H1 (cell line): ENCODE measurements around the gene HOXA11. TPM values are rescaled to one million over a fixed set of nuclear protein-coding genes. Genes with fewer than 3 reads are reported as not detected.

Experiments
- CTCF ChIA-PET: fragments of 300-600 bp; sonication (Branson Sonifier 250); formaldehyde crosslinking; loops from one replicate; lab custom pipeline; 2021; ENCODE audit not compliant: partially characterized antibody; lab: Charles Lee
- POLR2A ChIA-PET: fragments of 300-600 bp; sonication (Branson Sonifier 250); formaldehyde crosslinking; loops from one replicate; lab custom pipeline; 2021; ENCODE audit warnings: inconsistent platforms; ENCODE audit not compliant: partially characterized antibody; lab: Charles Lee
- DNase-seq, 2 experiments: peaks; one replicate each; pipeline versions ENCODE4 v3.0.0 to v3.0.0-alpha.2; 2010 to 2022; ENCODE audit warnings: low spot score in 2 of 2, low read depth in 1 of 2, mixed read lengths in 1 of 2
- FAIRE-seq: peaks from 2 replicates; lab custom pipeline; 2011; peaks lifted over from hg19 to GRCh38; lab: Jason Lieb, UNC
- H2AFZ ChIP-seq: 2 replicates; pipeline ENCODE4 v1.8.1; 2012; ENCODE audit warnings: low read length, inconsistent platforms
- H2AK5ac ChIP-seq: 2 replicates; pipeline ENCODE4 v1.6.1; 2013; ENCODE audit warnings: low read depth, low read length
- H2BK120ac ChIP-seq: replicated peaks from 2 replicates; pipeline ENCODE3; 2013; ENCODE audit warnings: low read depth, low read length, inconsistent platforms
- H2BK12ac ChIP-seq: 2 replicates; pipeline ENCODE4 v1.6.1; 2013; ENCODE audit warnings: low read depth, low read length
- H2BK15ac ChIP-seq: 2 replicates; pipeline ENCODE4 v1.6.1; 2013; ENCODE audit warnings: low read length
- H2BK20ac ChIP-seq: 2 replicates; pipeline ENCODE4 v1.6.1; 2013; ENCODE audit warnings: low read length
- H2BK5ac ChIP-seq: 2 replicates; pipeline ENCODE4 v1.6.1; 2013; ENCODE audit warnings: low read depth, low read length
- H3K14ac ChIP-seq: 2 replicates; pipeline ENCODE4 v1.6.1; 2013; ENCODE audit warnings: inconsistent platforms; ENCODE audit not compliant: insufficient read length
- H3K18ac ChIP-seq: 2 replicates; pipeline ENCODE4 v1.6.1; 2013; ENCODE audit warnings: low read length; ENCODE audit errors: extremely low read depth
- H3K23ac ChIP-seq: 2 replicates; pipeline ENCODE4 v1.6.1; 2013; ENCODE audit warnings: inconsistent platforms; ENCODE audit not compliant: insufficient read length
- H3K23me2 ChIP-seq: 2 replicates; pipeline ENCODE4 v1.6.1; 2013; ENCODE audit warnings: low read depth, low read length
- H3K27ac ChIP-seq: 2 replicates; pipeline ENCODE4 v1.6.1; 2011; ENCODE audit warnings: low read depth, low read length, inconsistent platforms
- H3K27me3 ChIP-seq, 4 experiments: replicated peaks in 1 of 4; 1 replicate in 1 of 4; 2 replicates in 3 of 4; pipeline versions ENCODE4 v1.6.1 to v1.8.1; 2011 to 2013; ENCODE audit warnings: low read length in 3 of 4, mild to moderate bottlenecking in 3 of 4, inconsistent platforms in 2 of 4, mixed read lengths in 2 of 4, moderate library complexity in 1 of 4; ENCODE audit not compliant: control insufficient read depth in 3 of 4, insufficient read depth in 3 of 4; ENCODE audit errors: extremely low read depth in 1 of 4
- H3K36me3 ChIP-seq, 4 experiments: 2 replicates each; pipeline versions ENCODE4 v1.6.1 to v1.8.1; 2011 to 2013; ENCODE audit warnings: mild to moderate bottlenecking in 4 of 4, low read length in 3 of 4, moderate library complexity in 2 of 4, control low read depth in 1 of 4, inconsistent platforms in 1 of 4; ENCODE audit not compliant: insufficient read depth in 4 of 4, control insufficient read depth in 2 of 4
- H3K4ac ChIP-seq: replicated peaks from 2 replicates; pipeline ENCODE3; 2013; ENCODE audit warnings: low read length, low read depth, mixed read lengths, inconsistent platforms; ENCODE audit not compliant: insufficient read length
- H3K4me1 ChIP-seq, 4 experiments: replicated peaks in 1 of 4; 1 replicate in 1 of 4; 2 replicates in 3 of 4; pipeline versions ENCODE4 v1.6.1 to v1.8.1; 2011 to 2013; ENCODE audit warnings: low read length in 3 of 4, inconsistent platforms in 2 of 4, mixed read lengths in 1 of 4; ENCODE audit not compliant: insufficient read depth in 4 of 4, control insufficient read depth in 3 of 4
- H3K4me2 ChIP-seq, 2 experiments: 2 replicates each; pipeline versions ENCODE4 v1.6.1 to v1.8.1; 2011 to 2013; ENCODE audit warnings: low read depth in 2 of 2, low read length in 2 of 2, control low read depth in 1 of 2, inconsistent platforms in 1 of 2, mild to moderate bottlenecking in 1 of 2; ENCODE audit not compliant: insufficient read depth in 1 of 2
- H3K4me3 ChIP-seq, 4 experiments: fragments of 200-600, 300-600 bp in 1 of 4; sonication (generic), shearing (Covaris generic), sonication (Bioruptor Twin) in 1 of 4; 2 replicates each; pipeline versions ENCODE4 v1.5.1 to v1.8.1; 2011 to 2016; ENCODE audit warnings: low read length in 4 of 4, low read depth in 3 of 4, control low read depth in 2 of 4, inconsistent platforms in 2 of 4, mild to moderate bottlenecking in 2 of 4, mixed read lengths in 1 of 4, moderate library complexity in 1 of 4; ENCODE audit not compliant: insufficient read depth in 2 of 4; ENCODE audit errors: extremely low read depth in 1 of 4
- H3K56ac ChIP-seq: replicated peaks from 2 replicates; pipeline ENCODE3; 2013; ENCODE audit warnings: low read depth, mild to moderate bottlenecking, mixed read lengths, low read length, inconsistent platforms; ENCODE audit not compliant: insufficient read length
- H3K79me1 ChIP-seq: 2 replicates; pipeline ENCODE4 v1.6.1; 2013; ENCODE audit warnings: low read depth, low read length, control low read depth
- H3K79me2 ChIP-seq, 2 experiments: 2 replicates each; pipeline versions ENCODE4 v1.6.1 to v1.8.1; 2012 to 2013; ENCODE audit warnings: low read length in 2 of 2, mild to moderate bottlenecking in 2 of 2, inconsistent platforms in 1 of 2; ENCODE audit not compliant: insufficient read depth in 2 of 2, control insufficient read depth in 1 of 2
- H3K9ac ChIP-seq, 4 experiments: replicated peaks in 1 of 4; 1 replicate in 1 of 4; 2 replicates in 3 of 4; pipeline versions ENCODE4 v1.6.1 to v1.8.1; 2011 to 2013; ENCODE audit warnings: low read depth in 3 of 4, low read length in 3 of 4, control low read depth in 2 of 4, mild to moderate bottlenecking in 2 of 4, moderate library complexity in 2 of 4, inconsistent platforms in 1 of 4; ENCODE audit errors: extremely low read depth in 1 of 4
- H3K9me3 ChIP-seq, 2 experiments: 2 replicates each; pipeline versions ENCODE4 v1.6.1 to v1.8.1; 2012 to 2013; ENCODE audit warnings: mild to moderate bottlenecking in 2 of 2, moderate library complexity in 2 of 2, control low read depth in 1 of 2, inconsistent platforms in 1 of 2, low read depth in 1 of 2, low read length in 1 of 2, mixed read lengths in 1 of 2; ENCODE audit not compliant: insufficient read depth in 2 of 2
- H4K20me1 ChIP-seq, 2 experiments: replicated peaks in 1 of 2; 2 replicates each; pipeline versions ENCODE3 to v1.8.1; 2011 to 2013; ENCODE audit warnings: inconsistent platforms in 2 of 2, low read length in 2 of 2, mild to moderate bottlenecking in 1 of 2; ENCODE audit not compliant: insufficient read depth in 2 of 2, control insufficient read depth in 1 of 2
- H4K5ac ChIP-seq: 2 replicates; pipeline ENCODE4 v1.6.1; 2013; ENCODE audit warnings: low read length, low read depth, mixed read lengths, inconsistent platforms; ENCODE audit not compliant: insufficient read length
- H4K8ac ChIP-seq: 2 replicates; pipeline ENCODE4 v1.8.0; 2013; ENCODE audit warnings: mild to moderate bottlenecking, moderate library complexity, low read length, inconsistent platforms; ENCODE audit not compliant: insufficient read depth; ENCODE audit errors: extremely low read depth
- H4K91ac ChIP-seq: replicated peaks from 2 replicates; pipeline ENCODE3; 2013; ENCODE audit warnings: low read length, mixed read lengths, inconsistent platforms; ENCODE audit not compliant: insufficient read length
- BRCA1 ChIP-seq: IDR thresholded peaks from 2 replicates; pipeline ENCODE4 v1.6.1; 2012; ENCODE audit warnings: low read depth, low read length, improper control_type of control experiment
- CTBP2 ChIP-seq: IDR thresholded peaks from 2 replicates; pipeline ENCODE4 v1.7.0; 2011; ENCODE audit warnings: borderline replicate concordance, mild to moderate bottlenecking, moderate library complexity, mixed read lengths, low read length; ENCODE audit not compliant: insufficient read depth, insufficient read length
- EZH2 ChIP-seq: fragments of 200-600 bp; sonication (generic); IDR thresholded peaks from 2 replicates; pipeline ENCODE4 v1.7.1; 2012; ENCODE audit warnings: low read depth, mild to moderate bottlenecking, moderate library complexity, low read length, inconsistent platforms; ENCODE audit not compliant: severe bottlenecking
- RAD21 ChIP-seq, 2 experiments: IDR thresholded peaks in 1 of 2; conservative IDR thresholded peaks in 1 of 2; 2 replicates each; pipeline ENCODE4 v1.6.1; 2011; ENCODE audit warnings: low read depth in 2 of 2, low read length in 2 of 2, improper control_type of control experiment in 1 of 2, inconsistent platforms in 1 of 2, mild to moderate bottlenecking in 1 of 2, moderate library complexity in 1 of 2
- RNF2 ChIP-seq: fragments of 200-900, 300-1000 bp; sonication (generic); IDR thresholded peaks from 2 replicates; pipeline ENCODE4 v1.7.1; 2016; ENCODE audit warnings: borderline replicate concordance, low read depth, mild to moderate bottlenecking, antibody characterized with exemption, low read length; ENCODE audit not compliant: poor library complexity, severe bottlenecking; ENCODE audit errors: missing control alignments
- SUZ12 ChIP-seq: fragments of 200-600 bp; sonication (generic); IDR thresholded peaks from 2 replicates; pipeline ENCODE4 v1.6.1; 2012; ENCODE audit warnings: mild to moderate bottlenecking, inconsistent platforms, low read length, moderate library complexity, mixed read lengths
- WGBS, 2 experiments: shearing (Covaris generic) in 1 of 2; methylation state at CpG; one replicate each; pipeline versions ENCODE4 v1.1.6 to v1.1.7; 2013 to 2015; ENCODE audit warnings: low lambda C conversion rate in 2 of 2, mixed read lengths in 2 of 2, inconsistent platforms in 1 of 2, low coverage in 1 of 2, missing lambda C conversion rate in 1 of 2; ENCODE audit not compliant: insufficient replicate concordance in 2 of 2, insufficient coverage in 1 of 2, insufficient read length in 1 of 2; ENCODE audit errors: extremely low coverage in 1 of 2, missing lambda C conversion rate in 1 of 2; 5-methylcytosine and 5-hydroxymethylcytosine counted together
- polyA plus RNA-seq, 7 experiments: library from polyadenylated mRNA; depleted of rRNA in 3 of 7; stranded (reverse) in 5 of 7; unstranded in 2 of 7; fragments of >200 nt in 5 of 7; fragments of 200-250 nt in 2 of 7; gene quantifications; 1 replicate in 5 of 7; 2 replicates in 1 of 7; 4 replicates in 1 of 7; pipeline versions ENCODE4 v1.2.1 to v1.2.3, GENCODE V29; 2011 to 2013; ENCODE audit warnings: missing spikeins in 2 of 7, mixed read lengths in 2 of 7
- total RNA-seq: library from RNA; stranded (reverse); fragmentation: NEBNext Ultra II Directional; extraction: Animal tissue kit (Norgen Biotek cat#: 25700); gene quantifications from 2 replicates; pipeline ENCODE4 v1.2.1, GENCODE V29; 2021
- TF ChIP-seq, protein P1 (sequence below), 3 experiments: IDR thresholded peaks; 1 replicate in 2 of 3; 2 replicates in 1 of 3; pipeline versions ENCODE4 v1.5.1 to v1.6.1; 2011; ENCODE audit warnings: low read length in 3 of 3, mild to moderate bottlenecking in 3 of 3, inconsistent platforms in 2 of 3, low read depth in 1 of 3, moderate library complexity in 1 of 3; ENCODE audit not compliant: insufficient read depth in 1 of 3; ENCODE audit errors: control extremely low read depth in 1 of 3

HOXA11 gene
- total and polyA plus RNA-seq, 2 of the 8 experiments (the other 6 are each of a cell fraction or from before 2014, with no cell fraction given): not detected

GRCh38 chr7:27141923-27142579 lies 43.0 kb downstream of the HOXA11 start:
- Histone ChIP-seq H2BK5ac (no peak overlapping the region), H2AK5ac (no peak overlapping the region), H3K23ac (no peak overlapping the region), H2BK15ac (no peak overlapping the region), H4K5ac (no peak overlapping the region), H3K18ac (no peak overlapping the region), H3K27ac (no peak overlapping the region), H3K23me2 (peaks cover 9% of the 10 kb centered on the region), H2BK120ac (no peak overlapping the region), H3K56ac (no peak overlapping the region), H3K4me2 (peak overlapping the region; percentile 70; a peak in 2 of 4 replicates), H4K91ac (no peak overlapping the region), H3K9me3 (peaks cover 0 to 3% of the 10 kb centered on the region in 2 experiments; a peak in 1 of 4 replicates), H3K4me3 (peak overlapping the region in 1 of 4 experiments; percentile 59; a peak in 2 of 8 replicates), H3K79me2 (no peaks in the 10 kb centered on the region), H3K9ac (no peak overlapping the region), H3K4ac (no peak overlapping the region), H4K20me1 (peaks cover 19 to 25% of the 10 kb centered on the region in 2 experiments)
- POLR2A ChIA-PET: no interaction called here
- no peak for FAIRE-seq
- TF ChIP-seq CTBP2 (no peak), RNF2 (peak; percentile 94), RAD21 (IDR thresholded peaks at IDR 0.05 in 1 of 2, conservative IDR thresholded peaks at IDR 0.05 in 1 of 2; ENCODE audit: low read depth in 2 of 2, low read length in 2 of 2) (peak; percentile 7 to 19; a peak in 2 of 4 replicates), EZH2 (peak; percentile 88), SUZ12 (peak; percentile 58), BRCA1 (no peak)
- TF ChIP-seq, protein P1, sequence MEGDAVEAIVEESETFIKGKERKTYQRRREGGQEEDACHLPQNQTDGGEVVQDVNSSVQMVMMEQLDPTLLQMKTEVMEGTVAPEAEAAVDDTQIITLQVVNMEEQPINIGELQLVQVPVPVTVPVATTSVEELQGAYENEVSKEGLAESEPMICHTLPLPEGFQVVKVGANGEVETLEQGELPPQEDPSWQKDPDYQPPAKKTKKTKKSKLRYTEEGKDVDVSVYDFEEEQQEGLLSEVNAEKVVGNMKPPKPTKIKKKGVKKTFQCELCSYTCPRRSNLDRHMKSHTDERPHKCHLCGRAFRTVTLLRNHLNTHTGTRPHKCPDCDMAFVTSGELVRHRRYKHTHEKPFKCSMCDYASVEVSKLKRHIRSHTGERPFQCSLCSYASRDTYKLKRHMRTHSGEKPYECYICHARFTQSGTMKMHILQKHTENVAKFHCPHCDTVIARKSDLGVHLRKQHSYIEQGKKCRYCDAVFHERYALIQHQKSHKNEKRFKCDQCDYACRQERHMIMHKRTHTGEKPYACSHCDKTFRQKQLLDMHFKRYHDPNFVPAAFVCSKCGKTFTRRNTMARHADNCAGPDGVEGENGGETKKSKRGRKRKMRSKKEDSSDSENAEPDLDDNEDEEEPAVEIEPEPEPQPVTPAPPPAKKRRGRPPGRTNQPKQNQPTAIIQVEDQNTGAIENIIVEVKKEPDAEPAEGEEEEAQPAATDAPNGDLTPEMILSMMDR (IDR thresholded peaks at IDR 0.05; ENCODE audit: control extremely low read depth in 1 of 3, insufficient read depth in 1 of 3, low read depth in 1 of 3, low read length in 3 of 3): peak in 2 of 3 experiments; percentile 25 to 27; a peak in 2 of 4 replicates
- TF ChIP-seq, all 59 proteins: peak for 5
- H3K4me1 ChIP-seq: peaks cover 0 to 6% (median 3%) of the 10 kb centered on the region in 4 experiments; a peak in 4 of 7 replicates
- peaks cover 97 to 100% (median 99%) of the 10 kb centered on the region in 4 experiments for H3K27me3 ChIP-seq
- WGBS, 2 experiments: 14% methylated on average over 13 of the region's 30 CpGs; no CpG with 5 or more reads in 1 of the 2 experiments
- no peak overlapping the region for H2AFZ ChIP-seq
- no peak overlapping the region; the same call in 1 of the 2 replicates for H4K8ac ChIP-seq
- H2BK20ac ChIP-seq: no peak overlapping the region
- DNase-seq: peak in 1 of 2 experiments; percentile 55
- H3K36me3 ChIP-seq: peaks cover 0 to 6% (median 0%) of the 10 kb centered on the region in 4 experiments; a peak in 1 of 8 replicates
- no peak overlapping the region for H2BK12ac ChIP-seq
- H3K79me1 ChIP-seq: no peaks in the 10 kb centered on the region
- no peak overlapping the region for H3K14ac ChIP-seq
- CTCF ChIA-PET: interaction anchor here (0.6 to 12.5 kb wide), 24 partner anchors 8 to 870 kb away, joined by 3 to 123 read pairs (median 10); partner anchors contain the start of genes HOXA1, HOXA3 and HOXA7
